Skeletal muscle cell (primary cell): Measurements from ENCODE around the gene CDH13.

ENCODE experiments used
- DNase-seq: peaks from one replicate; pipeline ENCODE4 v3.0.0-alpha.2; 2010; ENCODE audit warnings: low read depth
- H3K4me3 ChIP-seq: 2 replicates; pipeline ENCODE4 v1.5.1; 2011; ENCODE audit warnings: low read depth, mild to moderate bottlenecking, control low read depth, low read length, moderate library complexity

The CDH13 gene

DNA sequence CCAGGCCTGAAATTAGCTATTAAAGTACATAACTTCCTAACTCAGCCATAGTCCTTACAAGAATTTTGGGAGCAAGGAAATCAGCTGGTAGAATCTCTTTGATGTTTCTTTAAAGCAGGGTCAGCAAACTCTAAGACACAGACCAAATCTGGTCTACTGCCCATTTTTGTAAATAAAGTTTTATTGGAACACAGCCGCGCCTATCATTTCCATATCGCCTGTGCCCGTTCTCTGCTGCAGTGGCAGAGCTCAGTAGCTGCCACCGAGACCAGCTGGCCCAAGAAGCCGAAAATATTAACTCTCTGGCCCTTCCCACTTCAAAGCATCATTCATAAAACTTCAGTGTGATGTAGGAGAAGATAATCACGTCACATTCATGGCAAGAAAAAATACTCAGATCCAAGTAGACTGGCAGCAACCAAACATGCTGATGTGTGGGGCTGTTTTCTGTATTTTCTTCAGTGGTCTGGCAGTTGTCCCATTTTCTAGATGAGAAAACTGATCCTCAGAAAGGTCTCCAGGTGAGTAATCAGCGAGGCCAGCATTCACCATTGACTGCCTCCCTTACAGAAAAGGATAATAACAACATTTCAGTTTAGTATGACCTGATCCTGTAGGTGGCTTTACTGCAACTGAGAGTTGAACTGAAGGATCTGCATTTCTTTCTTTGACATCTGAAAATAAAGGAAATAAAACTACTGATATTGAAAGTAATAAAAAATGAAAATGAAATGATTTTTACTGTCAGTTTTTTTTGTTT lies 1163.1 kb downstream of the CDH13 start:
- H3K4me3 ChIP-seq, result no peak overlapping the region
- no peak for DNase-seq

DNA sequence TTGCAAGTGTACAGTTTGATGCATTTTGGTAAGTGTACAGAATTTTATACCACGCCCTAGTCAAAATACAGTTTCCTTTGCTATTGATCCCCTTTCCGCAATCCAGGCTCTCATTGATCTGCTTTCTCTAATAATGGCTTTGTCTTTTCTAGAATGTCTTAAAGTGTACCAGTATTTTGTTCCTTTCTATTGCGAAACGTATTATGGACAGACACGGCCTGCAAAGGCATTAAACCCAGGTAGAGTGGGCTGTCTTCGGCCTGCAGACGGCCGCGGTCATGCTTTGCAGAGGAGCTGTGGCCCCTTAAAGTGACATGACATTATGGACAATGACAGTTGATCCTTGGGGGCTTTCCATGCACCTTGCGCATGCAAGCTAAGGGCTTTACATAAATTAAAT lies 1165.1 kb downstream of the CDH13 start:
- DNase-seq, result no peak
- H3K4me3 ChIP-seq, result no peak overlapping the region

DNA sequence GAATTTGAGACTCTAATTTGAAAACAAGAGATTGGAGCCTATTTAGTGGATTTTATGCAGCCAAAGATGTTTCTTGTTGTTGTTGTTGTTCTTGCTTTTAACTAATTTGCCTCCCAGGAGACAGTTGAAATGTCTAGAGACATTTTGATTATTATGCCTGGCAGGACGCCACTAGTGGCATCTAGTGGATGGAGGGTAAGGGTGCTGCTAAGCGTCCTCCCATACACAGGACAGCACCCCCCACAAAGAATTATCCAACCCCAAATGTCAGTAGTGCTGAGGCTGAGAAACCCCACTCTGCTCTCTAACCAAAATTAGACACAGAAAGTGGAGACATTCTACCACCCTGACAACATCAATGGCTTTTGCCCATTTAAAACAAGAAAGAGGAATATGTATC lies 1165.6 kb downstream of the CDH13 start:
- no peak overlapping the region for H3K4me3 ChIP-seq
- DNase-seq, result no peak

DNA sequence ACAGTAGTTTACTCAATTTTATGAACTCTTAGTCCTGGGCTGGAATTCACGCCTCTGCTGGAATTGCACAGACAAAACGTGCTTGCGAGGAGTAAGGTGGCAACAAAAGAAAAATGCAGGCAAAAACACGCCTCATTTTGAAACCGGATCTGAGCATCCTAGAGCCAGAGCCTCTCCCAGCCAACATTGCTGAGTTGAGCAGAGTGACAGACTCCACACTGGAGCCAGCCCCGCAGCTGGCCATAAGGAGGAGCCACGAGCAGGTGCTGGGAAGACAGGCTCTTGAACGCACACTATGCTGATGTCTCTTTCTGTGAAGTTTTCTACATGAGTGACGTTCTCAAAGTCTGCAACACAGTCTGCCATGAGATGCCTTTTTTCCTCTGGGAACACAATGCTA lies 1166.4 kb downstream of the CDH13 start:
- no peak overlapping the region for H3K4me3 ChIP-seq
- no peak for DNase-seq

DNA sequence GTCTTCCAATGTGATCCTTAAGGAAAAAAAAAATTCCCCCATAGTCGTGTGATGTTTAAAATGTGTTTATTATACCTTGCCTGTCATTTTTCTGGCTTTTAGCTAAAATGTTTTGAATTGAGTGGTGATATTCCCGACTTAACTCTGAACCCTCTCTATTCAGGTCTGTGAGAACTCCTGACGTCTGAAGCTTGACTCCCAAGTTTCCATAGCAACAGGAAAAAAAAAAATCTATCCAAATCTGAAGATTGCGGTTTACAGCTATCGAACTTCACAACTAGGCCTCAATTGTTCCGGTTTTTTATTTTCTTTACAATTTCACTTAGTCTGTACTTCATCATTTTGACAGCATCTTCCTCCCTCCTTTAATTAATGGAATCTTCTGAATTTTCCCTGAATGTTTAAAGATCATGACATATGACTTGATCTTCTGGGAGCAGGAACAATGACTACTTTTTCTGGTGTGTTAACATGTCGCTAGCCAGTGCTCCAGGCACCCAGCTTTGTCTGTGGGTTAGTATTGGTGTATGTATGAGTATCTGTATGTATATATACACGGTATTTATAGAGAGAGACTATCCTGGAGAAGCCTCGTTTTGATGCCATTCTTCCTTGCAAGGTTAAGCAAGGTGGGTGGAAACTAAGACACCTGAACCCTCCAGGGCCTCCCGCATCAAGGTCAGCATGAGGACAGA lies 1168.2 kb downstream of the CDH13 start:
- no peak overlapping the region for H3K4me3 ChIP-seq
- no peak for DNase-seq

DNA sequence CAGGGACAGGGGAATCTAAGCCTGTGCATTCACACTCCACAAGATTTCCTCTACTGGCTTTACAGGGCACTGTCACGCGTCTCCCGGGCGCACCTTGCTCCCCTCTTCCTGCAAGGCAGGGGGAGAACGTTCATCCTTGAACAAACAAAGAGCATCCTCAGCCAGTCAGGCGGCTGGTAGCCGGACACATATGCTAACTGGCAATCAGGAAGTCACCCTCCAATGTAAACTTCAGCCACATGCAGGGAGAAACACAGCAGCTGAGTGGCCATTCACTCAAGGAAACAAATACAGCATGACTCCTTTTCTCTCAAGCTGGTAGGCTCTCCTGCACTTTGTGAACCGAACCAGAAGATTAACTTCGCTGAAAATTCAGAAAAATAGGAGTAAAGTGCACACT lies 1170.2 kb downstream of the CDH13 start:
- DNase-seq, result no peak
- H3K4me3 ChIP-seq, result no peak overlapping the region

DNA sequence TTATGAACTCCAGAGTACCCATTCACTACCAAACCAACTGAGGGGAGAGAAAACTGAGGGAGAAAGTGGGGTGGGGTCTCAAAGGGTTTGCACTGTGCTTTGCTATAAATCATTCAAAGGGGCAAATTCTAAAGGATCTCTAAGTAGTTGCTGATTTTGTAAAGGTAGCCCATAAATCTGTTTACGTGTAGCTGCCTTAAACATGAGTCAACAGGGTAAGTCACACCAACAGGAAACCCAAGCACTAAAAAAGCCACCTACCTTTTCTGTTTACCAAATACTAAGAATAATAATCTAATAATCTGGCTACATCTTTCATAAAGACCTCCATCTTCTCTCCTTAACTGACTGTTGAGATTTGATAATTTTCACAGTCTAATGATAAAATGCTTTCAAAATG lies 1172.6 kb downstream of the CDH13 start:
- no peak overlapping the region for H3K4me3 ChIP-seq
- no peak for DNase-seq

DNA sequence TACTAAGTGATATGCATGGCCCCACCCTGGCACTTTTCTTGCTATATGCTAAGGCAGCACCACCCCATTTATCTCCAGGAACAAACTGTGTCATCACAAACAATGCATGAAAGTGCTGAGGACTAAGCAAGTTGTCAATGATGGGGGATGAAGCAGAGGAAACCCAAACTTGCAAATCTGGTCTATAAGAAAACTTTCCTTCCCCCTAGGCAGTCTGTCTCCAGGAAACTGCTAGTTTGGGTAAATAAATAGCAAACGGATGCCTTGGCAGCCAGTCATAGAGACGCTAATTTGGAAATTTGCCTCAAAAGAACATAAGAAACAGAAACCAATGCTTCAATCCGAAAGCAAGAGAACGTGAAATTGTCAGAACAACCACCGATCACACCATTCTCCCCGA lies 1175.4 kb downstream of the CDH13 start:
- H3K4me3 ChIP-seq, result peak overlapping the region; percentile 2
- DNase-seq, result no peak

DNA sequence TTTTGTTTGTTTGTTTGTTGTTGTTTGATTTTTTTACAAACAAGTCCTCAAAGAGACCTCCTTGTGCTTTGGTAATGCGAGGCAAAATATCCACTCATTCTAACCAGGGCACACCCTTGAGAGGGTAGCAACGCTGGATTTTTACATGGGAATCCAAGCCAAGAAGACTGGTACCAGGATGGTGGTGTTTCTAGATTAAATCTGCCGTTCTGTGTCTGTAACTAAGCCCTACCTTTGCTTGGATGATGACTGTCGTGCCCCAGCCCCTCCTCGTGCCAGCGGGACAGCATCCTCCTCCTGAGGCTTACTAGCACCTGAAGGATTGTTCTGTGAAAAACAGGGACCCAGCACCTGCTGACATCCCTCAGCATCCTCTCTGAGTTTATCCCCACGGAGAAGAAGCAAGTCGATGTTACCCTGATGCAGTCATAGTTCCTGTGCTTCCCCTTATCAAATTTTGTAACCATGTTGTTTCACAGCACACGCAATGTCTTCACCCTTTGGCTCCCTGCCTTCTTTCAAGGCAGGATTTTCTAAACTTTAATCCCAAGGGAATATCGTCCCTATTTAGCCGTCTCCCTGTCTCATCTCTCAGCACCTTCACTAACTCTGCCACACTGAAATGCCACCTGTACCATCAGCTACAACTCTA lies 1175.9 kb downstream of the CDH13 start:
- H3K4me3 ChIP-seq, result peak overlapping the region; percentile 2
- DNase-seq, result no peak

DNA sequence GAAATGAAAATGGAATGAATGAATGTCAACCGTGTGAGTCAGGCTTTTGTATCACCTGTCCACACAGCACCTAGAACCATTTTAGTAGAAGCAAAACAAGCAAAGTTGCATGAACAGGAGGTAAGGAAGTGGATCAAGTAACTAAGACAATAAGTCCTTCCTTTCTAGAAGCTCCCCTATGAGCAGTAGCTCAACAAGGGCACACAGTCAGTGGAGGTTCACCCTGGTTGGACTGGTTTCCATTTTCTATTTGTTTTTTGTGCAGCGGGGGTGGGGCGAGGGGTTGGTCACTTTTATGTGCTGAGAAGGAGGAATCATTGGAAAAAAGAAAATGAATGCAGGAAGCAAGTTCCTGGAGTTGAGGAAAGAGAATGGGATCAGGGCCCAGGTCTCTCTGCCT lies 1177.0 kb downstream of the CDH13 start:
- DNase-seq, result no peak
- no peak overlapping the region for H3K4me3 ChIP-seq

DNA sequence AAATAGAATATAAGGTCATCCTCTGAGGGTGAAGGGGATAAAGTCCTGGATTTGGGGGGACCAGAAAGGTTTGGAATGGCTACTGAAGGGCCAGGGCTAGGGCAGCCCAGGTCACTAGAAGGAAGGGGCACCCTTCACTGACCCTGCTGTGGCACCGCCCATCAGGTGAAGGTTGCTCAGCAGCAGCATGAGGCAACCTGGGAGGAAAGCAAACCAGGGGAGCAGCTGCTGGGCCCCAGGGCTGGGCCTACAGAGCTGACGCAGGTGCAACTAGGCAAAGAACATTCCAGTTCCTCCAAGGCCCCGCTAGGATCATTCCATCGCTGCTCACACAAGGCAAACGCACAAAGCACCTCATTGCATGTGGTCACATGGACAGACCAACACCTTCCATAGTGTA lies 1177.6 kb downstream of the CDH13 start:
- no peak for DNase-seq
- no peak overlapping the region for H3K4me3 ChIP-seq

DNA sequence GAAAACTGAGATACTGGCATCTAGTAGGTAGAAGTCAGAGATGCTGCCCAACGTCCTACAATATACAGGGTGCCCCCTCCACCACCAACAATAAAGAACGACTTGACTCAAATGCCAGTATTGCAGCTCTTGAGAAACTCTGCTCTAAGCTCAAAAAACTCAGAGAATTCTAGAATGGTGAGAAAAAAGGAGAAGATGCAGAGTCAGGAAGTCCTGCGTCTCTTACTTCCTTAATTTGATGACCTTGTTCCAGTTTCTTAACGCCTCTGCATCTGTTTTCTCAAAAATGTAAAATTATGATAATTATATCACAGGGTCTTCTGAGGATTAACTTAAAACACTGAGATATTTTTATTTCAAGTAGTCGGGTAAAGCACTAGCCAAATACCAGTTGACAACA lies 1179.3 kb downstream of the CDH13 start:
- no peak overlapping the region for H3K4me3 ChIP-seq
- no peak for DNase-seq

DNA sequence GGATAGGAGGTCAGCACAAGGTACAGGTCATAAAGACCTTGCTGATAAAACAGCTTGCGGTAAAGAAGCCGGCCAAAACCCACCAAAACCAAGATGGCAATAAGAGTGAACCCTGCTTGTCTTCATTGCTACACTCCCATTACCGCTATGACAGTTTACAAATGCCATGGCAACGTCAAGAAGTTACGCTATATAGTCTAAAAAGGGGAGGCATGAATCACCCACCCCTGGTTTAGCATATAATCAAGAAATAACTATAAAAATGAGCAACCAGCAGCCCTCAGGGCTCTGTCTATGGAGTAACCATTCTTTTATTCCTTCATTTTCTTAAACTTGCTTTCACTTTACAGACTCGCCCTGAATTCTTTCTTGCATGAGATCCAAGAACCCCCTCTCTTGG lies 1180.0 kb downstream of the CDH13 start:
- no peak for DNase-seq

DNA sequence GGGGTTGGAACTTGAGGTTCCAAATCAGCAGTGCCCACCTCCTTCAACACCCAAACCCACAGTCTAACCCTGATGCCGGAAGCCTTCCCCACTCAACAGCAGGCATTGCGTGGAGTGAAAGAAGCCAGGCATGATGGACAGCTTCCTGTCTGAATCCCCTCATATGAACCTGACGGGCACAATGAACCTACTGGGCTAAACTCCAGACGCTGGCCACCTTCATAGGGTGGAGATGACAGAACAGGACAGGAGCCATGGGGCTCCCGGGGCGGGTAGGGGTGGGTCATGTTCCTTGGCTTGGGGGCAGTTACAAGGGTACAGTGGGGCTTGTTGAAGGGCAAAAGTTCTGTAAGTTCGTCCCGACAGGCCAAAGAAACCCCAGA lies 1180.5 kb downstream of the CDH13 start:
- no peak for DNase-seq
- H3K4me3 ChIP-seq, result no peak overlapping the region

More for the DNA sequence above, 1180.0 kb downstream of the CDH13 start:
- no peak overlapping the region for H3K4me3 ChIP-seq

DNA sequence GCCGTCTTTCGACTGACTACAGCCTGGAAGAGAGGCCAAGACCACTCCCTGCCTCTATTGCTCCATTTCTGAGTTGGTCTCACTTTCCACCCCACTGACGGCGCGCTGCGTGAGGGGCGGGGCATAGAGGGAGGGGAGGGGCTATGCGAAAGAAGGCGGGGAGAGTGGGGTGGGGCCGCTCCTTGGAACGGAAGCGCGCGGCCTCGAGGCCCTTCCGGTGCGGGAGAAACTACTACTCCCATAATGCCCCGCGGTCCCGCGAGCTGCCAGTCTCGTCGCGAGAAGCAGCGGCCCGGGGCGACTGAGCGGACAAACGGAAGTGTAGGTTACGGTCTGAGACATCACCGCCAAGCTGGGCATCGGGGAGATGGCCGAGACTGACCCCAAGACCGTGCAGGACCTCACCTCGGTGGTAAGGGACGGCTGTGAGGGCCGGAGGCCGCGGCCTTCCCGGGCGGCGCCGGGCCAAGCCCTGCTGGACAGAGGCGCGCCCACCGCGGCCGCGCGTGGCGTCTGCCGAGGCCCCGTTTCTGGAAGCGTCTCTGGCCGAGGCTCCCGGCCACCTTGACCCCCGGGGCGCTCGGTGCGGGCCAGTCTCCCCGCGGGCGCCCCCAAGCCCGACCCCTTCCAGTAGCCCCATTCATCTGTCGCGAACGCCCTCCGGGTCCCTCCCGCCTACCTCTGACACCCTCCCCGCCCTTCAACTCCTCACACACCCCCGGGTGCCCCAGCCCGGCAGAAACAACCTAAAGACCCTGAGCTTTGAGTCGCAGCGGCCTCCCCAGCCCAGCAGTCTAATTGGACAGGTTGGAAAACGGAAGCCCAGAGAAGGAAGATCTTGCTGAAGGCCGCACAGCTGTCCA lies 1181.2 kb downstream of the CDH13 start, which contains the start of gene HSBP1:
TSS of gene HSBP1 (plus strand) at position 269 of the 863 bp plus-strand sequence. CDS start at position 368, 99 bp downstream.
- peak within 1 kb of the TSS; percentile 89 for H3K4me3 ChIP-seq
- peak; percentile 54 for DNase-seq

DNA sequence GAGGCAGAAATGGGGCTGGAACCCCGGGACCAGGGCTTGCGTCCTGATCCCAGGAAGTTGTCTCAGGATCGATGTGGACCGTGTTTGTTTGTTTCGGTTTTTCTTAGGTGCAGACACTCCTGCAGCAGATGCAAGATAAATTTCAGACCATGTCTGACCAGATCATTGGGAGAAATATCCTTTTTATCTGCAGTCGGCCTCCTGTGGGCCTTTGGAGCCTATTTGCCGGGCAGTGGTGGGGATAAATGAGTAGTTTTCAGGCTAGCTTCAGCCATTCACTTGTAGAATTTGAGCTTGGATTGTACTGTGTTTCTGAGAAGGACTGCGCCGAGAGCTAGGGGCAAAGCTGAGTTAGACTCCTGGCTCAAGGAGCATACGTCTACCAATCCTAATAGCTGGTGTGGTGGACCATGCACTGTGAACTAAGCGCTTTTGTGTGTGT lies 1181.8 kb downstream of the CDH13 start:
- DNase-seq, result no peak
- H3K4me3 ChIP-seq, result peak overlapping the region; percentile 89

DNA sequence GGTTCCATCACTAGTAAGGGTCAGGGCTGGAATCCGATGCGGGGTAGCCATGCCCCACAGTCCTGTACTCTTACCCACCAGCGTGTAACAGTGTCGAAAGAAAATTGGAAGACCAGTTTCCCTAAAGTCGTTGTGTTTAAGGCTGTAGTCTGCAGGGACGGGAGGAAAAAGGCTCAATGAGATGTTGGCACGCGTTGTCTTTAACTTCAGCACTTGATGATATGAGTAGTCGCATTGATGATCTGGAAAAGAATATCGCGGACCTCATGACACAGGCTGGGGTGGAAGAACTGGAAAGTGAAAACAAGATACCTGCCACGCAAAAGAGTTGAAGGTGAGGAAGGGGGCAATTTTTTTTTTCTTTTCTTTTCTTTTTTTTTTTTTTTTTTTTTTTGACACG lies 1182.3 kb downstream of the CDH13 start:
- no peak for DNase-seq
- H3K4me3 ChIP-seq, result peak overlapping the region; percentile 89

DNA sequence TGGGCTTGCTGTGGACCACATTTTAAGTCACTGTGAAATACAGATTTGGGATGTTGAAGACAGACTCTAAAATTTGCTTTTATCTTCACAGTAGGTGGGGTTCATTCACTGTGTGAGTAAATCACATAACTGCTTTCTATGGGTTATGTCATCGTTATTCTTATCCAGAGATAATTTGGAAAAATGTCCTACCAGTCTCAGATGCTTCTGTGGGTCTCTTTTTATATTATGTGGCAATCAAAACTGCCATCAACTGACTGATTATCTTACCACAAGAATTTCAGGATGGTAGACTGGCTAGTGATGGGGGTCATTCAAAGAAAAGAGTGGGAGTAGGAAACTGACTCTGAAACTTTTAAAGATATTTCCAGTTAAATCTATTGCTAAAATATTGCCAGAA lies 1184.1 kb downstream of the CDH13 start:
- no peak for DNase-seq
- no peak overlapping the region for H3K4me3 ChIP-seq

DNA sequence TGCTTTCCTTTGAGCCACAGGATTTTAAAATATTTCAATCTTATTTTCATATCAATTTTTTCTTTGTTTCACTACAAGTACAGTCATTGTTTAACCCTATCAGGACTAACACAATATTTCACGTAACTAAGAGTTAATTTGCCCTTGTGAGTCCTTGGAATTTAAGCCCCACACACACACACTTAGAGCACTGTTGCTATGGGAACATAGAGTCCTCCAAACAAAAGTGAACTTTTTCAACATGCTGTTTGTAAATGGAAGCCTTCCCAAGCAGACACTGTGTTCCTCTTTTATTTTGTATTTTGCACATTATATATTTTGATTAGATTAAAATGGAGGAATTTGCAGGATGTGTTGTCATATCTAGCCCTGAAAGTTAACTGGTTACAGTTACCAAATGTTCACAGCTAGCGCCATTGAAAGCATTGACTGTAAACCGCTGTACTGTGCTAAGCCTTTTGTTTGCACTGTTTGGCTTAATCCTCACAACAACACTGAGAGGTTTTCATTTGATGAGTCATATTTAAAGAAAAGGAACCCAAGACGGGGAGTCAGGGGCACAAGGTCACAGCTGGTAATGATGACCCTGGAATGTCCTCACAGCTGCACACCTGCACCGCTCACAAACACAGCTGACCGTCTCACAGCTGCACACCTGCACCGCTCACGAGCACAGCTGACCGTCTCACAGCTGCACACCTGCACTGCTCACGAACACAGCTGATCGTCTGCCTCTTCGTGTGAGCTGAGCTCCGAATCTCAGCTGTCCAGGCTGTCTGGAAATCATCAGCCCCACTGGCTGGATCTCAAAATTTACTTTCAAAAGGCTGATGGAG lies 1187.3 kb downstream of the CDH13 start:
- H3K4me3 ChIP-seq, result no peak overlapping the region
- peak; percentile 45 for DNase-seq
